Aorta (tissue), 5 donors: Measurements from ENCODE around the gene FGF23. TPM values are rescaled to one million over a fixed set of nuclear protein-coding genes. Genes with fewer than 3 reads are reported as not detected.
A peak's percentile ranks its signal among the peaks of the same experiment; 100 is the strongest.

ENCODE experiments used
- ATAC-seq: fragments of 200-7000 bp; cut with Tn5 transposase; one replicate; pipeline ENCODE4 v1.9.1; 2022; ENCODE audit warnings: moderate library complexity; ENCODE audit not compliant: low FRiP score
- DNase-seq, 2 donors: peaks; one replicate each; pipeline ENCODE4 v3.0.0-alpha.2; 2020
- H3K27ac ChIP-seq, 2 donors: one replicate each; pipeline ENCODE4 v1.5.1; 2013; ENCODE audit warnings: low read length in 2 of 2, mild to moderate bottlenecking in 2 of 2, moderate library complexity in 2 of 2, control low read depth in 1 of 2, inconsistent platforms in 1 of 2, low read depth in 1 of 2
- H3K27me3 ChIP-seq, 2 donors: one replicate each; pipeline ENCODE4 v1.6.1; 2013; ENCODE audit warnings: control low read depth in 1 of 2, low read length in 1 of 2, mild to moderate bottlenecking in 1 of 2, moderate library complexity in 1 of 2; ENCODE audit not compliant: insufficient read depth in 2 of 2, control insufficient read depth in 1 of 2
- H3K36me3 ChIP-seq, 2 donors: one replicate each; pipeline ENCODE4 v1.6.1; 2013; ENCODE audit warnings: control low read depth in 1 of 2, low read length in 1 of 2, mild to moderate bottlenecking in 1 of 2; ENCODE audit not compliant: insufficient read depth in 2 of 2, control insufficient read depth in 1 of 2
- H3K4me1 ChIP-seq, 2 donors: one replicate each; pipeline ENCODE4 v1.6.1; 2013; ENCODE audit warnings: low read length in 2 of 2, control low read depth in 1 of 2, mild to moderate bottlenecking in 1 of 2, moderate library complexity in 1 of 2; ENCODE audit not compliant: insufficient read depth in 2 of 2, control insufficient read depth in 1 of 2
- H3K4me3 ChIP-seq, 2 donors: one replicate each; pipeline ENCODE4 v1.5.1; 2013; ENCODE audit warnings: low read length in 2 of 2, control low read depth in 1 of 2, mild to moderate bottlenecking in 1 of 2
- H3K9me3 ChIP-seq: one replicate; pipeline ENCODE4 v1.6.1; 2013; ENCODE audit warnings: mild to moderate bottlenecking, low read length; ENCODE audit not compliant: control insufficient read depth
- WGBS, 2 donors: extraction: QIAGEN DNeasy Blood & Tissue Kit; methylation state at CpG; one replicate each; pipeline ENCODE4 v1.1.7; 2013; 5-methylcytosine and 5-hydroxymethylcytosine counted together
- intact Hi-C, 2 donors: fragments of 100-400 bp; cut with DNase I; formaldehyde crosslinking; loops; one replicate each; pipeline versions ENCODE4 v1.14.2 to v1.15.0; 2022
- polyA plus RNA-seq, 2 donors: library from polyadenylated mRNA; stranded (reverse); fragments of 200-250 nt; gene quantifications; one replicate each; pipeline ENCODE4 v1.2.3, GENCODE V29; 2013
- total RNA-seq, 2 donors: library from RNA; stranded (reverse); fragmentation: NEBNext Ultra II Directional; extraction: Animal tissue kit (Norgen Biotek cat#: 25700); gene quantifications; one replicate each; pipeline ENCODE4 v1.2.1, GENCODE V29; 2021
- donor health status: healthy with polysubstance abuse.
- donor health status: Bipolar disorder and iron deficiency.
- donor health status: DM: no; HTN: no; CAD: no.
- donor health status: DM: no; HTN: no; CAD: no.
- donor health status: DM: yes; HTN: yes; CAD: no.

The FGF23 gene
- total and polyA plus RNA-seq, 4 donors, result not detected

DNA sequence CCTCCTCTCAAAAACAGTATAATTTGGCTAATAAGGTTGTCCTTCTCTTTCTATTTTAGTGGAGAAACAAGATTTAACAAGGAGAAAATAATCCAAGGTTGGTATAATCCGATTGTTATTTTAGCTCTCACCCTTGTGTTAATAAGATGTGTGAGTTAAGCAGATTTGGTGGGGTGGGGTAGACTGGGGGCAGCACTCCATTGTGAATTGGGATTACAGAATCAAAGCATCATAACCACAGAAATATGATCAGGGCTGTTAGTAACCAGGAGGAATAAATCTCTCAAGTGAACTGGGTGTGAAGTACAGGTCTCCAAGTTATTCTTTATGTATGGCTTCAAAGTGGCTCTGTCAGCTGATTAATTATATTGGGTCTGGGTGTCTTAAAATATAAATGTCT, 48.3 kb downstream of the FGF23 start:
- 23 to 31% methylated on average over 1 of the region's 1 CpG for WGBS, 2 donors
- no peak for ATAC-seq
- peaks cover 2% of the 10 kb centered on the region for H3K9me3 ChIP-seq
- DNase-seq, result no peak
- H3K36me3 ChIP-seq, result no peaks in the 10 kb centered on the region
- intact Hi-C loops, result no loop called here
- no peak overlapping the region for H3K4me3 ChIP-seq
- no peak overlapping the region for H3K27ac ChIP-seq
- peaks cover 0 to 2% of the 10 kb centered on the region in 2 donors for H3K4me1 ChIP-seq
- H3K27me3 ChIP-seq, result no peaks in the 10 kb centered on the region

GRCh38 chr12:4330203-4330602, 49.3 kb downstream of the FGF23 start:
- ATAC-seq (no peak), DNase-seq (no peak)
- no peaks in the 10 kb centered on the region for H3K27me3 ChIP-seq
- H3K4me1 ChIP-seq, result peaks cover 0 to 2% of the 10 kb centered on the region in 2 donors
- WGBS, 2 donors, result 96 to 97% methylated on average over 3 of the region's 3 CpGs
- H3K36me3 ChIP-seq, result no peaks in the 10 kb centered on the region
- H3K4me3 ChIP-seq, result no peak overlapping the region
- no peak overlapping the region for H3K27ac ChIP-seq
- intact Hi-C loops, result no loop called here
- peaks cover 2% of the 10 kb centered on the region for H3K9me3 ChIP-seq

DNA sequence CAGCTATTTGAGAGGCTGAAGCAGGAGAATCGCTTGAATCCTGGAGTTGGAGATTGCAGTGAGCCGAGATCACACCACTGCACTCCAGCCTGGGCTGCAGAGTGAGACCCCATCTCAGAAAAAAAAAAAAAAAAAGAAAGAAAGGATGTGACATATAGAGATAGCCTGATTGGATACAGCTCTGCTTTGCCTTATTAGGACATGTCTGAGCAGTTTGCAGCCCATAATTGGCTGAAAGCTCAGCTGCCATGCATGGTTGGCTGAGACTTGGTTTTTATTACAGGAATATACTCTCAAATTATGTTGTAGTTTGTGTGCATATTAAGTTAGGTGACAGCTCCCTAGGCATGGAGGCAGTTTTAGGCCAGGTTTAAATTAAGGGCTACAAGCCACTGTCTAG, 52.2 kb downstream of the FGF23 start:
- no peak overlapping the region for H3K27ac ChIP-seq
- no peak for ATAC-seq
- 98 to 100% methylated on average over 2 of the region's 2 CpGs for WGBS, 2 donors

GRCh38 chr12:4325966-4326365, 53.5 kb downstream of the FGF23 start:
- no peak for DNase-seq
- WGBS, 2 donors, result 36 to 43% methylated on average over 3 of the region's 3 CpGs
- Histone ChIP-seq H3K36me3 (no peaks in the 10 kb centered on the region), H3K27ac (no peak overlapping the region), H3K4me3 (no peak overlapping the region), H3K4me1 (peaks cover 0 to 2% of the 10 kb centered on the region in 2 donors), H3K9me3 (no peaks in the 10 kb centered on the region), H3K27me3 (no peaks in the 10 kb centered on the region)
- intact Hi-C loops, result no loop called here
- ATAC-seq, result no peak

More for the DNA sequence above, 52.2 kb downstream of the FGF23 start:
- Histone ChIP-seq H3K4me1 (peaks cover 0 to 2% of the 10 kb centered on the region in 2 donors), H3K36me3 (no peaks in the 10 kb centered on the region), H3K4me3 (no peak overlapping the region), H3K9me3 (no peaks in the 10 kb centered on the region), H3K27me3 (no peaks in the 10 kb centered on the region)
- intact Hi-C loops, result no loop called here
- no peak for DNase-seq

GRCh38 chr12:4324366-4324765, 55.1 kb downstream of the FGF23 start:
- no peak for ATAC-seq
- WGBS, 2 donors, result 97 to 98% methylated on average over 28 of the region's 28 CpGs
- Histone ChIP-seq H3K9me3 (no peaks in the 10 kb centered on the region), H3K27me3 (no peaks in the 10 kb centered on the region), H3K36me3 (no peaks in the 10 kb centered on the region), H3K4me3 (no peak overlapping the region), H3K27ac (no peak overlapping the region), H3K4me1 (peaks cover 0 to 2% of the 10 kb centered on the region in 2 donors)
- intact Hi-C loops, result no loop called here
- no peak for DNase-seq

- Histone ChIP-seq H3K4me1 (peaks cover 0 to 2% of the 10 kb centered on the region in 2 donors), H3K9me3 (no peaks in the 10 kb centered on the region), H3K27ac (no peak overlapping the region), H3K4me3 (no peak overlapping the region), H3K27me3 (no peaks in the 10 kb centered on the region), H3K36me3 (no peaks in the 10 kb centered on the region)
- intact Hi-C loops, result no loop called here
- DNase-seq (no peak), ATAC-seq (no peak)
- 90% methylated on average over 4 of the region's 4 CpGs for WGBS, 2 donors
Observed at GRCh38 chr12:4323396-4323795, 56.1 kb downstream of the FGF23 start.

DNA sequence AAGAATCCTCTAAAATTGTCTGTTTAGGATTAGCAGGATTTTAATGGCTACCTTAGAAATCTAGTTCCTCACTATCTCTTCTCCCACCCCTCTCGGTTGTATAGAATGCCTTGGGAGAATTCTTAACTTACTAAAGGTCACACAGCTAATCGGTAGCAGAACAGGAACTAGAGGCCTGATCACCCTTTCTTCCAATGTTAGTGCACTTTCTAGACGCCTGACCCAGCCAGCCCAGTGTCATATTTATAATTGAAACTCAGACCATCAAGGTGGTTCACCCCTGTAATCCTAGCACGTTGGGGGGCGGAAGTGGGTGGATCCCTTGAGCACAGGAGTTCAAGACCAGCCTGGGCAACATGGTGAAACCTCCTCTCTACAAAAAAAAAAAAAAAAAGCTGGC, 56.8 kb downstream of the FGF23 start:
- H3K36me3 ChIP-seq, result no peaks in the 10 kb centered on the region
- intact Hi-C loops, result no loop called here
- H3K4me1 ChIP-seq, result peaks cover 0 to 2% of the 10 kb centered on the region in 2 donors
- no peak overlapping the region for H3K27ac ChIP-seq
- ATAC-seq, result no peak
- no peaks in the 10 kb centered on the region for H3K27me3 ChIP-seq
- H3K9me3 ChIP-seq, result no peaks in the 10 kb centered on the region
- H3K4me3 ChIP-seq, result no peak overlapping the region
- WGBS, 2 donors, result 83% methylated on average over 5 of the region's 5 CpGs
- no peak for DNase-seq

DNA sequence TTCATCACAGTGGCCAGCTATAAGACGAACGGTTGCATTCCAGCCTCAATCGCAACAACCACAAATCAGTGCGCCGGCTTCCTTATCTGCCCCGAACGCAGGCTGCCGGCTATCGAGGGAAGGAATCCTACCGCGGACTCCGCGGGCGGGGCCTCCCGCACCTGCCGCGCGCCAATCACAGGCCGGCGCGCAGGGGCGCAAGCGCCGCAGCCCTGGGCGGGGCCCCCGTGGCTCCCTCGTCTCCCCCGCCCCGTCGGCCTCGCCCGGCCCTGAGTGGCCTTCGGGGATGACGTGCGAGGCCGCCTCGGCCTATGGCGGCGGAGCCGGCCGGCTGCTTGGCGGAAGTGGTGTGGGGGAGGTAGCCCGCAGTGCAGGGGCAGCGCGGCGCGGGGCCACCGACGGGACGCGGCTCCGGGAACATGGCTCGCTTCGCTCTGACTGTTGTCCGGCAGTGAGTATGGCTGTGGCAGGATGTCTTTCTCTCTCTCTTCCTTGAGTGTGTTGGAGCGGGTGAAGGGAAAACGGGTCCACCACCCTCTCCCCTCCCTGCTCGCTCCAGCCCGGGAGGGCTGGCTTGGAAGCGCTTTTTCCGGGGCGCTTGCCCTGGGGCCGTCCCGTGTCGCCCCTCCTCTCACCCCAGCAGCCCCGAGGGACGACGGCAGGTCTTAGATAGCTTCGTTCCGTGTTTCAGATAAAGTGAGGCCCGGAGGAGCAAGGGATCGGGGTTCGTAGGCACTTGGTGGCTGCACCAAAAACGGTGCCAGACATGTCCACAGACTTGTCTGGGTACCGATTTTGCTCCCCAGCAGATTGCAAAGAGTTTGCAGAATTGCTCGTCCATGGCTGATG, 58.4 kb downstream of the FGF23 start, which contains the start of gene TIGAR:
Gene TIGAR (plus strand): TSS at position 361 of the 849 bp plus-strand sequence. CDS start 59 bp downstream, at position 420.
- intact Hi-C loops, result no loop called here
- no peaks in the 10 kb centered on the region for H3K4me1 ChIP-seq
- peak; percentile 100 for ATAC-seq
- no peaks in the 10 kb centered on the region for H3K27me3 ChIP-seq
- H3K36me3 ChIP-seq, result no peaks in the 10 kb centered on the region
- peak within 1 kb of the TSS; percentile 81 to 88 for H3K27ac ChIP-seq
- peak within 1 kb of the TSS; percentile 78 to 95 for H3K4me3 ChIP-seq
- 0% methylated on average over 64 to 76 of the region's 76 CpGs for WGBS, 2 donors
- H3K9me3 ChIP-seq, result no peaks in the 10 kb centered on the region
- DNase-seq, result peak; percentile 96 to 97

- Histone ChIP-seq H3K27ac (peak overlapping the region; percentile 81 to 88), H3K27me3 (no peaks in the 10 kb centered on the region), H3K9me3 (no peaks in the 10 kb centered on the region), H3K4me1 (no peaks in the 10 kb centered on the region), H3K36me3 (no peaks in the 10 kb centered on the region), H3K4me3 (peak overlapping the region; percentile 44 to 78)
- intact Hi-C loops, result no loop called here
- peak; percentile 49 for ATAC-seq
- 0% methylated on average over 13 of the region's 13 CpGs for WGBS, 2 donors
- peak in 1 of 2 donors; percentile 53 for DNase-seq
Observed at GRCh38 chr12:4320497-4320852, 59.0 kb downstream of the FGF23 start.
